HL-60 (cell line): ENCODE measurements around the gene MRPL23.

Experiments
- DNase-seq, 2 experiments: peaks; one replicate each; pipeline ENCODE4 v3.0.0-alpha.2; 2010 to 2020; ENCODE audit warnings: low read depth in 1 of 2, low spot score in 1 of 2
- H3K27ac ChIP-seq: fragments of 250-450 bp; sonication (Bioruptor Pico); replicated peaks from 2 replicates; pipeline ENCODE4 v1.5.1; 2020; ENCODE audit warnings: mild to moderate bottlenecking, moderate library complexity
- H3K27me3 ChIP-seq: fragments of 250-450 bp; sonication (Bioruptor Pico); 2 replicates; pipeline ENCODE4 v1.5.1; 2021; ENCODE audit warnings: mild to moderate bottlenecking, moderate library complexity; ENCODE audit not compliant: insufficient read depth, poor library complexity, severe bottlenecking
- H3K4me3 ChIP-seq: replicated peaks from 2 replicates; pipeline ENCODE4 v1.5.1; 2011; ENCODE audit warnings: mild to moderate bottlenecking, control low read depth, low read length; ENCODE audit not compliant: insufficient read depth
- GABPA ChIP-seq: IDR thresholded peaks from 2 replicates; pipeline ENCODE4 v1.6.1; 2012; ENCODE audit warnings: low read depth
- POLR2AphosphoS5 ChIP-seq: IDR thresholded peaks from 2 replicates; pipeline ENCODE4 v1.6.1; 2012; ENCODE audit warnings: low read depth
- SPI1 ChIP-seq: IDR thresholded peaks from 2 replicates; pipeline ENCODE4 v1.6.1; 2012; ENCODE audit warnings: low read depth, mild to moderate bottlenecking, borderline replicate concordance
- TF ChIP-seq, protein P1 (sequence below): IDR thresholded peaks from 2 replicates; pipeline ENCODE4 v1.6.1; 2012; ENCODE audit warnings: low read depth; ENCODE audit not compliant: insufficient replicate concordance
- TF ChIP-seq, protein P2 (sequence below): IDR thresholded peaks from one replicate; pipeline ENCODE4 v1.5.1; 2011; ENCODE audit warnings: low read length, control low read depth, inconsistent platforms; ENCODE audit not compliant: insufficient read depth

Gene MRPL23

DNA sequence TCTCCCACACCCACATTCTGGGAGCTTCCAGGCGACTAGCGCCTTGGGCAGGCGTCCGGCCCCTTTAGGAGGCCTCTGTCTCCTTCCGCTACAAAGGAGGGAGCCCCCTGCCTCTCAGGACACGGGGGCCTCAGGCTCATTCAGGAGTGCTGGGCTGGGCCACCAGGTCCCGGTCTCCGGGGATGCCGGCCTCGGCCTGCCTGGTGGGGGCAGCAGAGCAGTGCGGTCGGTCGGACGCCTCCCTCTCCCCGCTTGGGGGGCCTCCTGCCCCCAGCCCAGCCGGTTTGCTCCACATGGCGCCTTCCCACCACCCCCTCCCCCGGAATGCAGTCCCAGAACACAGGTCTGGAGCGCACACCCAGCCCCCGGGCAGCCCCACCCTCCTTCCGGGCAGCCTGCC is 21.9 kb downstream of the MRPL23 start:
- DNase-seq = no peak
- no peak overlapping the region for H3K27ac ChIP-seq
- H3K27me3 ChIP-seq = no peaks in the 10 kb centered on the region
- TF ChIP-seq, protein P1, sequence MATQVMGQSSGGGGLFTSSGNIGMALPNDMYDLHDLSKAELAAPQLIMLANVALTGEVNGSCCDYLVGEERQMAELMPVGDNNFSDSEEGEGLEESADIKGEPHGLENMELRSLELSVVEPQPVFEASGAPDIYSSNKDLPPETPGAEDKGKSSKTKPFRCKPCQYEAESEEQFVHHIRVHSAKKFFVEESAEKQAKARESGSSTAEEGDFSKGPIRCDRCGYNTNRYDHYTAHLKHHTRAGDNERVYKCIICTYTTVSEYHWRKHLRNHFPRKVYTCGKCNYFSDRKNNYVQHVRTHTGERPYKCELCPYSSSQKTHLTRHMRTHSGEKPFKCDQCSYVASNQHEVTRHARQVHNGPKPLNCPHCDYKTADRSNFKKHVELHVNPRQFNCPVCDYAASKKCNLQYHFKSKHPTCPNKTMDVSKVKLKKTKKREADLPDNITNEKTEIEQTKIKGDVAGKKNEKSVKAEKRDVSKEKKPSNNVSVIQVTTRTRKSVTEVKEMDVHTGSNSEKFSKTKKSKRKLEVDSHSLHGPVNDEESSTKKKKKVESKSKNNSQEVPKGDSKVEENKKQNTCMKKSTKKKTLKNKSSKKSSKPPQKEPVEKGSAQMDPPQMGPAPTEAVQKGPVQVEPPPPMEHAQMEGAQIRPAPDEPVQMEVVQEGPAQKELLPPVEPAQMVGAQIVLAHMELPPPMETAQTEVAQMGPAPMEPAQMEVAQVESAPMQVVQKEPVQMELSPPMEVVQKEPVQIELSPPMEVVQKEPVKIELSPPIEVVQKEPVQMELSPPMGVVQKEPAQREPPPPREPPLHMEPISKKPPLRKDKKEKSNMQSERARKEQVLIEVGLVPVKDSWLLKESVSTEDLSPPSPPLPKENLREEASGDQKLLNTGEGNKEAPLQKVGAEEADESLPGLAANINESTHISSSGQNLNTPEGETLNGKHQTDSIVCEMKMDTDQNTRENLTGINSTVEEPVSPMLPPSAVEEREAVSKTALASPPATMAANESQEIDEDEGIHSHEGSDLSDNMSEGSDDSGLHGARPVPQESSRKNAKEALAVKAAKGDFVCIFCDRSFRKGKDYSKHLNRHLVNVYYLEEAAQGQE = no peak
- TF ChIP-seq, protein P2, sequence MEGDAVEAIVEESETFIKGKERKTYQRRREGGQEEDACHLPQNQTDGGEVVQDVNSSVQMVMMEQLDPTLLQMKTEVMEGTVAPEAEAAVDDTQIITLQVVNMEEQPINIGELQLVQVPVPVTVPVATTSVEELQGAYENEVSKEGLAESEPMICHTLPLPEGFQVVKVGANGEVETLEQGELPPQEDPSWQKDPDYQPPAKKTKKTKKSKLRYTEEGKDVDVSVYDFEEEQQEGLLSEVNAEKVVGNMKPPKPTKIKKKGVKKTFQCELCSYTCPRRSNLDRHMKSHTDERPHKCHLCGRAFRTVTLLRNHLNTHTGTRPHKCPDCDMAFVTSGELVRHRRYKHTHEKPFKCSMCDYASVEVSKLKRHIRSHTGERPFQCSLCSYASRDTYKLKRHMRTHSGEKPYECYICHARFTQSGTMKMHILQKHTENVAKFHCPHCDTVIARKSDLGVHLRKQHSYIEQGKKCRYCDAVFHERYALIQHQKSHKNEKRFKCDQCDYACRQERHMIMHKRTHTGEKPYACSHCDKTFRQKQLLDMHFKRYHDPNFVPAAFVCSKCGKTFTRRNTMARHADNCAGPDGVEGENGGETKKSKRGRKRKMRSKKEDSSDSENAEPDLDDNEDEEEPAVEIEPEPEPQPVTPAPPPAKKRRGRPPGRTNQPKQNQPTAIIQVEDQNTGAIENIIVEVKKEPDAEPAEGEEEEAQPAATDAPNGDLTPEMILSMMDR = no peak
- H3K4me3 ChIP-seq = no peak overlapping the region

DNA sequence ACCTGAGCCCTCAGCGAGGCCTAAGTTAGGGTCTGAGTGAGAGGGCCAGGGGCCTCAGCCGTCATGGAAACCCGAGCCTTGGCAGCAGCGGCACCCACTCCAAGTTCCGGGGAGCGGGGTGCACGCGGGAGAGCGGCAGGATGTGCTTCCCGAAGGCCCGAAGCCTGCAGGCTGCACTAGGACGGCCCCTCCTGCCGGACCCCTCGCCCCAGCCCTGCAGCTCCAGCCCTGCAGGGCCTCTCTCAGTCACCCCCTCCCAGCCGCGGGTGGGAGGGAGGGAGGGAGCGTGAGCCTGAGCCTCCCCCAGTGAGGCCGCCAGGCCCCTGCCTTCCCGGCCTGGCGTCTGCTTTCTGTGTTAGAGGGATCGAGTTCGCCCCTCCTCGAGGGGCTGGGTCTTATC is 22.6 kb downstream of the MRPL23 start:
- H3K27ac ChIP-seq = no peak overlapping the region
- TF ChIP-seq, protein P1 = no peak
- TF ChIP-seq SPI1 = no peak
- TF ChIP-seq GABPA = no peak
- TF ChIP-seq, protein P2 = no peak
- TF ChIP-seq POLR2AphosphoS5 = no peak
- H3K27me3 ChIP-seq = no peaks in the 10 kb centered on the region
- no peak for DNase-seq
- H3K4me3 ChIP-seq = no peak overlapping the region

DNA sequence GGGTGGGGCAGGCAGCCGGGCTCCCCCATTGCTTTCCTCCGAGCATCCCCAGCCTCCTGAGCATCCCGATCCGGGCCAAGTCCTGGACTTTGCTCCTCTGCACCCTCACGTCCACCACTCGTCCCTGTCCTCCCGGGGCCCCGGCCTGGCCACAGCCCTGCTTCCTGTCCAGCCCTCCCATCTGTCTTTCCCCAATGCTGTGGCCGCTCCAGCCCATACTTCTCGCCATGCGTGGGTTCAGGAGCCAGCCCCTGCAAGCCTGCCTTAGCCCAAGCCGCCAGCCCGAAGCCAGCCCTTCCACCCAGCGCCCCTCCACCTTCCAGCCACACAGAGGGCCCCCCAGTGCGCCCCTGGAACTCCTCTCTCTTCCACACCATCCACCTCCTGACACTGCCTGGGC is 23.8 kb downstream of the MRPL23 start:
- no peak for TF ChIP-seq GABPA
- no peak for TF ChIP-seq POLR2AphosphoS5
- TF ChIP-seq, protein P2 = no peak
- TF ChIP-seq, protein P1 = no peak
- TF ChIP-seq SPI1 = no peak
- H3K27me3 ChIP-seq = no peaks in the 10 kb centered on the region
- no peak overlapping the region for H3K27ac ChIP-seq
- H3K4me3 ChIP-seq = no peak overlapping the region
- no peak for DNase-seq
